Upper lobe of right lung (tissue), 1 donor: ENCODE measurements around the gene ADCY6. TPM values are rescaled to one million over a fixed set of nuclear protein-coding genes. Genes with fewer than 3 reads are reported as not detected.

Source experiments
- ATAC-seq: fragments of 200-7000 bp; cut with Tn5 transposase; one replicate; pipeline ENCODE4 v1.9.1; 2020; ENCODE audit warnings: mild to moderate bottlenecking, moderate library complexity
- DNase-seq: peaks from one replicate; pipeline ENCODE4 v3.0.0-alpha.2; 2020
- H3K27ac ChIP-seq: fragments of 200-600 bp; one replicate; pipeline ENCODE4 v1.8.0; 2022
- H3K27me3 ChIP-seq: fragments of 200-600 bp; one replicate; pipeline ENCODE4 v1.8.0; 2022; ENCODE audit warnings: mild to moderate bottlenecking
- H3K36me3 ChIP-seq: fragments of 200-600 bp; one replicate; pipeline ENCODE4 v1.8.0; 2022
- H3K4me1 ChIP-seq: fragments of 200-600 bp; one replicate; pipeline ENCODE4 v1.8.0; 2022
- H3K4me3 ChIP-seq: fragments of 200-600 bp; one replicate; pipeline ENCODE4 v1.8.0; 2022; ENCODE audit warnings: mild to moderate bottlenecking
- H3K9me3 ChIP-seq: fragments of 200-600 bp; one replicate; pipeline ENCODE4 v1.8.0; 2022
- CTCF ChIP-seq: fragments of 200-600 bp; IDR thresholded peaks from one replicate; pipeline ENCODE4 v1.8.0; 2022; ENCODE audit warnings: antibody characterized with exemption
- intact Hi-C: fragments of 100-400 bp; cut with DNase I; formaldehyde crosslinking; loops from one replicate; pipeline ENCODE4 v1.11.0; 2022
- total RNA-seq: library from RNA; stranded (reverse); fragmentation: NEBNext Ultra II Directional; extraction: Animal tissue kit (Norgen Biotek cat#: 25700); gene quantifications from one replicate; pipeline ENCODE4 v1.2.1, GENCODE V29; 2021
- donor health status: DM: no; HTN: yes; CAD: no; lungs with severe emphysema.

ADCY6 gene
- total RNA-seq, 1 donor from 2014 or later: 42.9 TPM

DNA sequence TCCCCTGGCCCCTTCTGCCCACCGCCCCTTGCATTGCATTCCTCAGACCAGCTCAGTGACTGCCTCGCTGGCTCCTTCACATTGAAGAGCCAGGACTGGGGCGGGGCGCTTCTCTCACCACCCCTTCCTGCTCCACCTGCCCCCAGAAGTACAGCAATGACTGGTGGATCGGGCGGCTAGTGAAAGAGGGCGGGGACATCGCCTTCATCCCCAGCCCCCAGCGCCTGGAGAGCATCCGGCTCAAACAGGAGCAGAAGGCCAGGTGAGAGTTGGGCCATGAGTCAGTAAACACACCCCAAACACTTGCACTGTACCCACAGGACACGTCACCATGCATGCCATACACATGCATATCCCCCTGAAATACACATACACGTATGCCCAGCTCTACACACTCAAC is 35.2 kb upstream of the ADCY6 start:
- TF ChIP-seq CTCF: no peak
- Histone ChIP-seq H3K4me3 (no peak overlapping the region), H3K36me3 (peaks cover 24% of the 10 kb centered on the region), H3K27me3 (no peaks in the 10 kb centered on the region), H3K27ac (no peak overlapping the region), H3K9me3 (no peaks in the 10 kb centered on the region), H3K4me1 (no peaks in the 10 kb centered on the region)
- peak; percentile 81 for ATAC-seq
- peak; percentile 79 for DNase-seq
- intact Hi-C loops: no loop called here

DNA sequence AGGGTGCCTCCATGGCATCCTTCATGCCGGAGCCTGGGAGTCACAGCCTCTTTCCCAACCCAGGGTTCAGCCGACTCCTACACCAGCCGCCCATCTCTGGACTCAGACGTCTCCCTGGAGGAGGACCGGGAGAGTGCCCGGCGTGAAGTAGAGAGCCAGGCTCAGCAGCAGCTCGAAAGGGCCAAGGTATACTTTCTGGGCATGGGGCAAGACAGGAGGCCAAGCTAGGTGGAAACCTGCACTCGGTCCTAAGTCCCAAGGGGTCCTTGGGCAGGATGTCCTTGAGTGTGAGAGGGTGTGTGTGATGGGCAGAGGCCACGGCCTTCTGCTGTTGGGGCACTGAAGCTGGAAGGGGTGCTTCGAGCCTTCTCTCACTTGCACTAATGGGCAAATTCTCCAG is 34.4 kb upstream of the ADCY6 start:
- TF ChIP-seq CTCF: no peak

GRCh38 chr12:48822711-48823110 is 33.8 kb upstream of the ADCY6 start:
- no peak overlapping the region for H3K4me3 ChIP-seq
- H3K4me1 ChIP-seq: peaks cover 3% of the 10 kb centered on the region
- no peak overlapping the region for H3K27ac ChIP-seq
- H3K27me3 ChIP-seq: no peaks in the 10 kb centered on the region
- DNase-seq (no peak), ATAC-seq (no peak)
- intact Hi-C loops: no loop called here
- peaks cover 12% of the 10 kb centered on the region for H3K36me3 ChIP-seq
- no peak for TF ChIP-seq CTCF
- H3K9me3 ChIP-seq: no peaks in the 10 kb centered on the region

More for the DNA sequence above, 34.4 kb upstream of the ADCY6 start:
- no peaks in the 10 kb centered on the region for H3K9me3 ChIP-seq
- H3K4me1 ChIP-seq: no peaks in the 10 kb centered on the region
- H3K27ac ChIP-seq: no peak overlapping the region
- H3K4me3 ChIP-seq: no peak overlapping the region
- intact Hi-C loops: no loop called here
- no peak for DNase-seq
- H3K27me3 ChIP-seq: no peaks in the 10 kb centered on the region
- ATAC-seq: no peak
- H3K36me3 ChIP-seq: peaks cover 17% of the 10 kb centered on the region

DNA sequence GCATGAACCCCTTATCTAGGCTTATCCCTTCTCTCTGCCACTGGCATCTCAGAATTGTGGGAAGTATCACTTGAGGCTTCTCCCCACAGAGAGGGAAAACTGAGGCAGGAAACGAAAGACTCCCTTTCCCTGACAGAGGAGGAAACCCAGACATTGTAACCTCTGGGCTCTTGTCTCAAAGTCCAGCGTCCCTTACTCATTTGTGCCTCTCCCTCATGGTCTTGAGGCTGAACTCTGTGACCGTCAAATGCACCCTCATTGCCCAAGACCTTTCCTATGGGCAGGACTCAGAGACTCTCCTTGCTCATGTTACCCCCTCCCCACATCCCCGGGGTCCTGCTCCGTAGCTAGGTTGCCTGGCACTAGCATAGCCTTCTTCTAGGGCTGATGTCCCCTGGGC is 33.2 kb upstream of the ADCY6 start:
- intact Hi-C loops: no loop called here
- Histone ChIP-seq H3K27me3 (no peaks in the 10 kb centered on the region), H3K4me3 (no peak overlapping the region), H3K27ac (no peak overlapping the region), H3K9me3 (no peaks in the 10 kb centered on the region), H3K4me1 (peaks cover 7% of the 10 kb centered on the region), H3K36me3 (peaks cover 6% of the 10 kb centered on the region)
- ATAC-seq (no peak), DNase-seq (no peak)
- no peak for TF ChIP-seq CTCF

- Histone ChIP-seq H3K9me3 (no peaks in the 10 kb centered on the region), H3K36me3 (peaks cover 3% of the 10 kb centered on the region), H3K27ac (no peak overlapping the region), H3K4me1 (peaks cover 16% of the 10 kb centered on the region), H3K4me3 (no peak overlapping the region), H3K27me3 (no peaks in the 10 kb centered on the region)
- intact Hi-C loops: no loop called here
- no peak for TF ChIP-seq CTCF
- DNase-seq (no peak), ATAC-seq (no peak)
These were observed 31.3 kb upstream of the ADCY6 start for GRCh38 chr12:48819986-48820725.
